ENCODE results near the gene KCNMA1. TPM values are rescaled to one million over a fixed set of nuclear protein-coding genes. Genes with fewer than 3 reads are reported as not detected.

Gene KCNMA1
- total RNA-seq, 1 experiment from 2014 or later: 20.7 TPM

DNA sequence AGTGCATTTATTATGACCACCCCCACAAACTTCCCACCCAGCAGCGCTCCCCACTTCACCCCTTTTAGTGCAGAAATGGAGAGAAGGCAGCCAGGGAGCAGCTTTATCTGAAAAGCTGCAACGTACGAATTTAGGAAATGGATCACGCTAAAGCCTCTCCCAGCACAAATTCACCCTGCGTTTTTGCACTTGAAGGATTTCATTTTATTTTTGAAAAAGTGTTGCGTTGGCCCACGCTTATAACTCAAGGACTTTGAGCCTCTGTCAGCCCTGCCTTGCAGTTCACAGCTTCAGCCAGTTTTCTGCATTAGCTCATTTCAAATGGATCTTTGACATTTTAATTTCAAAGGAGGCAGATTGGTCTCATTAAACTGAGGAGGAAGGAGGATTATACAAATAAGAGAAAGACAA lies 556.1 kb downstream of the KCNMA1 start:
- no peak for DNase-seq
- H3K27ac Mint-ChIP-seq (ENCODE audit: unreplicated experiment): no peak overlapping the region
- H3K27me3 Mint-ChIP-seq (ENCODE audit: insufficient read depth, unreplicated experiment): no peaks in the 10 kb centered on the region
- Histone ChIP-seq H3K9me3 (no peaks in the 10 kb centered on the region), H3K27me3 (replicated peaks; ENCODE audit: control insufficient read depth, insufficient read depth, low read length) (no peaks in the 10 kb centered on the region), H3K4me1 (peaks cover 5% of the 10 kb centered on the region; the same call in 1 of the 2 replicates), H3K36me3 (ENCODE audit: control insufficient read depth, insufficient read depth, low read length) (no peaks in the 10 kb centered on the region), H3K4me3 (ENCODE audit: low read depth, low read length) (no peak overlapping the region)
- ChIA-PET POLR2A (no interaction called here), CTCF (no interaction called here)
- H3K9me3 Mint-ChIP-seq (ENCODE audit: unreplicated experiment): no peaks in the 10 kb centered on the region
- no peaks in the 10 kb centered on the region for H3K4me1 Mint-ChIP-seq (ENCODE audit: low read depth, unreplicated experiment)
- H3K36me3 Mint-ChIP-seq (ENCODE audit: insufficient read depth, unreplicated experiment): peaks cover 11% of the 10 kb centered on the region
- intact Hi-C loops (cut with micrococcal nuclease; ENCODE audit: unreplicated experiment): no loop called here
- H3K4me3 Mint-ChIP-seq (ENCODE audit: unreplicated experiment): no peak overlapping the region
- TF ChIP-seq, protein P1, sequence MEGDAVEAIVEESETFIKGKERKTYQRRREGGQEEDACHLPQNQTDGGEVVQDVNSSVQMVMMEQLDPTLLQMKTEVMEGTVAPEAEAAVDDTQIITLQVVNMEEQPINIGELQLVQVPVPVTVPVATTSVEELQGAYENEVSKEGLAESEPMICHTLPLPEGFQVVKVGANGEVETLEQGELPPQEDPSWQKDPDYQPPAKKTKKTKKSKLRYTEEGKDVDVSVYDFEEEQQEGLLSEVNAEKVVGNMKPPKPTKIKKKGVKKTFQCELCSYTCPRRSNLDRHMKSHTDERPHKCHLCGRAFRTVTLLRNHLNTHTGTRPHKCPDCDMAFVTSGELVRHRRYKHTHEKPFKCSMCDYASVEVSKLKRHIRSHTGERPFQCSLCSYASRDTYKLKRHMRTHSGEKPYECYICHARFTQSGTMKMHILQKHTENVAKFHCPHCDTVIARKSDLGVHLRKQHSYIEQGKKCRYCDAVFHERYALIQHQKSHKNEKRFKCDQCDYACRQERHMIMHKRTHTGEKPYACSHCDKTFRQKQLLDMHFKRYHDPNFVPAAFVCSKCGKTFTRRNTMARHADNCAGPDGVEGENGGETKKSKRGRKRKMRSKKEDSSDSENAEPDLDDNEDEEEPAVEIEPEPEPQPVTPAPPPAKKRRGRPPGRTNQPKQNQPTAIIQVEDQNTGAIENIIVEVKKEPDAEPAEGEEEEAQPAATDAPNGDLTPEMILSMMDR (IDR thresholded peaks at IDR 0.05; ENCODE audit: insufficient read depth in 1 of 2, low read depth in 1 of 2, low read length in 1 of 2, severe bottlenecking in 1 of 2, unreplicated experiment in 1 of 2): no peak
- BruUV-seq (replicated peaks): no TSS peak

DNA sequence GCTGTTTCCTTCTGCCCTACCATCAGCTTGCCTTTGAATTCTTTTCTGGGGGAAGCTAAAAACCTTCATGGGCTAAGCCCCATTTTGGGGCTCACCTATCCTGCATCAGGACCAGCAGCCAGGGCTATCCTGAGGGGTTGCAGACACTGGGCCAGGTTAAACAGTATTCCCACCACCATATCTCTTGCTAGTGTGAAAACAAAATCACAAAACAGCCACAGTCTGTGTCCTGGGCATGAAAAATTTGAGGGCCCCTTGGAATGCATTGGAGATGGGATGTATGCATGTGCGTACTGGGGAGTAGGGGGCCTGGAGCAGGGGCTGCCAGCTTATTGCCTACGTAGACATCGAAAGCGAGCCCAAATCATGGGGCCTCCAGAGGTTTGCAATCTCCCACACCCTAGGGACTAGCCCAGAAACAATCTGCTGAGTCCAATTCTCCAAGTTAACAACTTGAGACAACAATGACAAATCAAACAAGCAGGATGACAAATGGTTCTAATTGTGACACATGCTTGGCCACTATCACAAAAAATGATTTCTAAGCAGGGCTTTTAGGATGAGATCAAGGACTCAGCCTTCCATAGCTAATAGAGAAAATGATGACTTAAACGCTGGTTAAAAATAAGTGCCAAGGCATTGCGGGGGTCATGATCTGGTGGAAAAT lies 557.1 kb downstream of the KCNMA1 start:
- no peak overlapping the region for H3K4me3 Mint-ChIP-seq (ENCODE audit: unreplicated experiment)
- Histone ChIP-seq H3K36me3 (ENCODE audit: control insufficient read depth, insufficient read depth, low read length) (no peaks in the 10 kb centered on the region), H3K9me3 (no peaks in the 10 kb centered on the region), H3K27me3 (replicated peaks; ENCODE audit: control insufficient read depth, insufficient read depth, low read length) (no peaks in the 10 kb centered on the region), H3K4me3 (ENCODE audit: low read depth, low read length) (no peak overlapping the region), H3K4me1 (peaks cover 5% of the 10 kb centered on the region; the same call in 1 of the 2 replicates)
- TF ChIP-seq, protein P1 (IDR thresholded peaks at IDR 0.05; ENCODE audit: insufficient read depth in 1 of 2, low read depth in 1 of 2, low read length in 1 of 2, severe bottlenecking in 1 of 2, unreplicated experiment in 1 of 2): no peak
- peaks cover 11% of the 10 kb centered on the region for H3K36me3 Mint-ChIP-seq (ENCODE audit: insufficient read depth, unreplicated experiment)
- BruUV-seq (replicated peaks): no TSS peak
- H3K9me3 Mint-ChIP-seq (ENCODE audit: unreplicated experiment): no peaks in the 10 kb centered on the region
- CTCF ChIA-PET: no interaction called here
- no peak for DNase-seq
- no peaks in the 10 kb centered on the region for H3K27me3 Mint-ChIP-seq (ENCODE audit: insufficient read depth, unreplicated experiment)
- intact Hi-C loops (cut with micrococcal nuclease; ENCODE audit: unreplicated experiment): no loop called here
- no peaks in the 10 kb centered on the region for H3K4me1 Mint-ChIP-seq (ENCODE audit: low read depth, unreplicated experiment)
- no peak overlapping the region for H3K27ac Mint-ChIP-seq (ENCODE audit: unreplicated experiment)
- POLR2A ChIA-PET: no interaction called here

DNA sequence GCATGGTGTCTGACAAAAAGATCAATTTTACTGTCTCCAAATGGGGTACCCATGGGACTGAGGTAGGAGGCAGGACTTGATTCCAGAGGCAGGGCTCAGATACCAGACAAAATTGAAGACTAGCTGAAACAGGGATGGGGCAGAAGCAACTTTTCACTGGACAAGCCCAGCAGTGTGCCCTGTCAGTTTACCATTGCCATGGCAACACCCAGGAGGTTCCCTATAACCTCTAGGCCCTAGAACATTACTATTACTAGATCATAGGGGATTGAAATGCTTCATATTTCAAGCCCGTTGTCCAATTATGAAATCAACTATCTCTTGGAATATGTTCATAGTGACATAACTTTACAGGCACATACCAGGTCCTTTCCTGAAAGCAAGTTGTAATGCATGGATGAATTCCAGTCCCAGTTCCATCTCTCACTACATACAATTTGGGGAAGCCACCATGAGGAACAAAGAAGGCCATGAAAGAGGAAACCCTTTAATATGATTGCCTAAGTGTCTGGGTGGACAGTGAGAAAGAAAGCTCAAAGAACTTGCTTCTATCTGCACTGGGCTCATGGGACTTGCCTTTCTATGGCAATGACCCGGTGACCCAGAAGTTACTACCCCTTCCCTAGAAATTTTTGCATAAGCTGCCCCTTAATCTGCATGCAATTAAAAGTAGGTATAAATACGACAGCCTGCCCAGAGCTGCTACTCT lies 557.9 kb downstream of the KCNMA1 start:
- H3K4me1 ChIP-seq: peaks cover 5% of the 10 kb centered on the region; the same call in 1 of the 2 replicates
- ChIA-PET CTCF (no interaction called here), POLR2A (no interaction called here)
- intact Hi-C loops (cut with micrococcal nuclease; ENCODE audit: unreplicated experiment): no loop called here
- no peak for DNase-seq
- H3K36me3 ChIP-seq (ENCODE audit: control insufficient read depth, insufficient read depth, low read length): no peaks in the 10 kb centered on the region
- Mint-ChIP-seq H3K36me3 (ENCODE audit: insufficient read depth, unreplicated experiment) (peaks cover 11% of the 10 kb centered on the region), H3K4me3 (ENCODE audit: unreplicated experiment) (no peak overlapping the region), H3K9me3 (ENCODE audit: unreplicated experiment) (no peaks in the 10 kb centered on the region), H3K4me1 (ENCODE audit: low read depth, unreplicated experiment) (no peaks in the 10 kb centered on the region), H3K27ac (ENCODE audit: unreplicated experiment) (no peak overlapping the region), H3K27me3 (ENCODE audit: insufficient read depth, unreplicated experiment) (no peaks in the 10 kb centered on the region)
- no peaks in the 10 kb centered on the region for H3K9me3 ChIP-seq
- TF ChIP-seq, protein P1 (IDR thresholded peaks at IDR 0.05; ENCODE audit: insufficient read depth in 1 of 2, low read depth in 1 of 2, low read length in 1 of 2, severe bottlenecking in 1 of 2, unreplicated experiment in 1 of 2): no peak
- H3K4me3 ChIP-seq (ENCODE audit: low read depth, low read length): no peak overlapping the region
- BruUV-seq (replicated peaks): no TSS peak
- H3K27me3 ChIP-seq (replicated peaks; ENCODE audit: control insufficient read depth, insufficient read depth, low read length): no peaks in the 10 kb centered on the region
